ENCODE measurements around the gene RANBP1.

DNA sequence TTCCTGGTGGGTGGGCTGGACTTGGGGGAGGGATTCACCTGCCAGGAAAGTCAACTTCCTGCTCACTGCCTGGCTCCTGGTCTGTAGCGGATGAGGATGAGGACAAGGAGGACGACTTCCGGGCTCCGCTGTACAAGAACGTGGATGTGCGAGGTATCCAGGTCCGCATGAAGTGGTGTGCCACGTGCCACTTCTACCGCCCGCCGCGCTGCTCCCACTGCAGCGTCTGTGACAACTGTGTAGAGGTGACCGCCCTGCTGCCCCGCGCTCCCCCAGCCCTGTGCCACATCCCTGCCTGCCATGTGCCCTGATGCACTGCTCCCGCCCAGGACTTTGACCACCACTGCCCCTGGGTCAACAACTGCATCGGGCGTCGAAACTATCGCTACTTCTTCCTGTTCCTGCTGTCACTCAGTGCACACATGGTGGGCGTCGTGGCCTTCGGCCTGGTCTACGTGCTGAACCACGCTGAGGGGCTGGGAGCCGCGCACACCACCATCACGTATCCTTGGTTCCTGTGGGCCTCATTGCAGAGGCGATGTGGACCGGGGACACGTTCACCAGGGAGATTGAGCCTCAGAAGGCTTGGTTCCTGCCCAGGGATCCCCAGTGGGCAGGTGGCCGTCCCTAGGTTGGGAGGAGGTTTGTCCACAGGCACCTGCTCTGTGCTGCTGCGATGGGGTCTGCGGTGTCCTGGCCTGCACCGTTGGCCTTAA lies 23.6 kb downstream of the RANBP1 start:
- no peak for TF ChIP-seq MXI1 (IDR thresholded peaks at IDR 0.05; ENCODE audit: borderline replicate concordance, low read depth, low read length)
- no peak for TF ChIP-seq JUNB (CRISPR knock-in tag; IDR thresholded peaks at IDR 0.05; ENCODE audit: borderline replicate concordance)
- no peak for TF ChIP-seq RFX5 (IDR thresholded peaks at IDR 0.05; ENCODE audit: low read depth, low read length)
